Dermis blood vessel endothelial cell (primary cell): ENCODE measurements around the gene PPARD. TPM values are rescaled to one million over a fixed set of nuclear protein-coding genes. Genes with fewer than 3 reads are reported as not detected.
"Not testable (repeated sequence)": the region's sequence is repeated elsewhere in the genome, so short reads cannot be mapped to it uniquely, and the experiment has no call there.

Source experiments
- DNase-seq: peaks from one replicate; pipeline ENCODE4 v3.0.0; 2010
- total RNA-seq: library from RNA; depleted of rRNA; stranded (reverse); fragments of >200 nt; gene quantifications from 2 replicates; pipeline ENCODE4 v1.2.3, GENCODE V29; 2014

PPARD gene
- total RNA-seq, 1 donor from 2014 or later = 9.7 TPM

DNA sequence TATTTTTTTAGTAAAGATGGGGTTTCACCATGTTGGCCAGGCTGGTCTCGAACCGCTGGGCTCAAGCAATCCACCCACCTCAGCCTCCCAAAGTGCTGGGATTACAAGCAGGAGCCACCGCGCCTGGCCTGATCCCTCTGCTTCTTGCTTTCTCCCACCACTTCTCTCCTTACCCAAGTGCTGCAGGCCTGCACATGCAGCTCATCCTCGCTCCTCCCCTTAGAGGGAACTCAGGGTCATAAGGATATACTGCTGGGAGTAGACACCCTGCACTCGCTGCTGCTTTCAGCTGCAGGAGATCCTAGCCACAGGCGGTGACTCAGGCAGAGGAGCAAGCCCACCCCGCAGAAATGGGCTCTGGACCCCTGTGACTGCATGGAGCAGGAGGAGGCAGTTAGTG, 69.7 kb downstream of the PPARD start:
- no peak for DNase-seq

- no peak for DNase-seq
These were observed 71.6 kb downstream of the PPARD start for GRCh38 chr6:35413911-35414310.

- peak; percentile 75 for DNase-seq
These were observed 72.9 kb downstream of the PPARD start for GRCh38 chr6:35415065-35415891.

GRCh38 chr6:35417979-35418661, 75.8 kb downstream of the PPARD start:
- DNase-seq = no peak

- peak; percentile 70 for DNase-seq
These were observed 77.1 kb downstream of the PPARD start for GRCh38 chr6:35419417-35419816.

GRCh38 chr6:35419961-35420360, 77.6 kb downstream of the PPARD start:
- DNase-seq = no peak

- peak; percentile 91 for DNase-seq
These were observed 82.9 kb downstream of the PPARD start for GRCh38 chr6:35425284-35425683.

- peak; percentile 30 for DNase-seq
These were observed 83.7 kb downstream of the PPARD start for GRCh38 chr6:35426074-35426473.

DNA sequence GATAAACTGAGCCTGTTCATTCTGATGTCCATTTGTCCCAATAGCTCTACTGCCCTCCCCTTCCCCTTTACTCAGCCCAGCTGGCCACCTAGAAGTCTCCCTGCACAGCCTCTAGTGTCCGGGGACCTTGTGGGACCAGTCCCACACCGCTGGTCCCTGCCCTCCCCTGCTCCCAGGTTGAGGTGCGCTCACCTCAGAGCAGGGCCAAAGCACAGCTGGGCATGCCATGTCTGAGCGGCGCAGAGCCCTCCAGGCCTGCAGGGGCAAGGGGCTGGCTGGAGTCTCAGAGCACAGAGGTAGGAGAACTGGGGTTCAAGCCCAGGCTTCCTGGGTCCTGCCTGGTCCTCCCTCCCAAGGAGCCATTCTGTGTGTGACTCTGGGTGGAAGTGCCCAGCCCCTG, 85.1 kb downstream of the PPARD start:
- no peak for DNase-seq

DNA sequence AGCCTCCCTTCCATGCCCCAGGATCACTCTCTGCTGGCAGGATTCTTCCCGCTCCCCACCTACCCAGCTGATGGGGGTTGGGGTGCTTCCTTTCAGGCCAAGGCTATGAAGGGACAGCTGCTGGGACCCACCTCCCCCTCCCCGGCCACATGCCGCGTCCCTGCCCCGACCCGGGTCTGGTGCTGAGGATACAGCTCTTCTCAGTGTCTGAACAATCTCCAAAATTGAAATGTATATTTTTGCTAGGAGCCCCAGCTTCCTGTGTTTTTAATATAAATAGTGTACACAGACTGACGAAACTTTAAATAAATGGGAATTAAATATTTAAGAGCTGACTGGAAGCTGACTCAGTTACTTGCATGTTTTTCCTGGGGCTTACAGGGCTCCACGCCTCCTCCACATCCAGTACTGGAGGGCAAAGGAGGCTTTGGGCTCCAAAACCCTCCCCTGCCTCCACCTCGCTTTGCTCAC, 85.5 kb downstream of the PPARD start:
- peak; percentile 36 for DNase-seq

GRCh38 chr6:35428421-35429149, 86.2 kb downstream of the PPARD start:
- DNase-seq = peak; percentile 59

- DNase-seq = no peak
These were observed 87.1 kb downstream of the PPARD start for GRCh38 chr6:35429463-35429862.

GRCh38 chr6:35432291-35432690, 89.9 kb downstream of the PPARD start:
- DNase-seq = no peak

DNA sequence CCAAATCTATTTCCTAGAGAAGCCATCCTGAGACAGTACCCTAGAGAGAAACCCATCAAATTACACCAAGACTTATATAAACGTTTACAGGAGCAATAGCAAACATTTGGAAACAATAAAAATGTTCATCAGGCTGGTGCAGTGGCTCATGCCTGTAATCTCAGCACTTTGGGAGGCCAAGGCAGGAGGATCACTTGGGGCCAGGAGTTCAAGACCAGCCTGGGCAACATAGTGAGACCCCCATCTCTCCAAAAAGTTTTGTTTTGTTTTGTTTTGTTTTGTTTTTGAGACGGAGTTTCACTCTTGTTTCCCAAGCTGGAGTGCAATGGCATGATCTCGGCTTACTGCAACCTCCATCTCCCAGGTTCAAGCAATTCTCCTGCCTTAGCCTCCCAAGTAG, 90.3 kb downstream of the PPARD start:
- DNase-seq = not testable (repeated sequence)

- no peak for DNase-seq
These were observed 92.9 kb downstream of the PPARD start for GRCh38 chr6:35435074-35435837.

DNA sequence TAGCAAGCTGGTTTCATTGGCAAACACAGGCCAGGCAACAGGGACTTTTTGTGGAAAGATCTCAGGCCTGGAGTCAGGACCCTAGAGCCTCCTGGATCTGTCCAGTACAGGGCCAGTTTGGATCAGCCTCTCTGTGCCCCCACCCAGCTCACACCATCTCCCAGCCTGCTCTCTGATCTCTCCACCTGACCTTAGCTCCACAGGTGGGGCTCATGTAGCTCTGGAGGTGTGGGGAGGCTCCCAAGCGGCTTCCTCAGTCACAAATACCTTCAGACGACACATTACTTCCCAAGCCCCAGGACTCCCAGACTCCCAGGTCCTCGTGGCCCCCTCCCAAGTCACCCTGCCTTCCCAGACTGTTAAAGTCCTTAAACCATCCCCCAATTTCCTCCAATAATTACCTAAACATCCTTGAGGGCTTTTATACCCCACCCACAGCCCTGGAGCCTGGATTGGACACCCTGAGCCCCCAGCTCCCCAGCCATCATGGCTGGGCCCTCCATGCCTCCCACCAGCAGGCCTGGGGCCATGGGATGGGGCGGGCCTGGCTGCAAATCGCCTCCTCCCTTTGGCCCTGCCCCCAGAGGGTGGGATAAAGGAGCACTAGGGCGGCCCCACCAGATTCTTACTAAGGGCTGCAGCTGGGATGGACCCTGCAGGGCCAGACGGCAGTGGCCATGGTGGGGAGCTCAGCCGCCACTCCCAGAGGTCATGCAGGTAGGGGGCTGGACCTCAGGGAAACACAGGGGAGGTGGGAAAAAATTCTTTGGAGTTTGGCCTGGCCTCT, 93.9 kb downstream of the PPARD start:
- DNase-seq = no peak

GRCh38 chr6:35438378-35439065, 96.2 kb downstream of the PPARD start:
- not testable (repeated sequence) for DNase-seq

DNA sequence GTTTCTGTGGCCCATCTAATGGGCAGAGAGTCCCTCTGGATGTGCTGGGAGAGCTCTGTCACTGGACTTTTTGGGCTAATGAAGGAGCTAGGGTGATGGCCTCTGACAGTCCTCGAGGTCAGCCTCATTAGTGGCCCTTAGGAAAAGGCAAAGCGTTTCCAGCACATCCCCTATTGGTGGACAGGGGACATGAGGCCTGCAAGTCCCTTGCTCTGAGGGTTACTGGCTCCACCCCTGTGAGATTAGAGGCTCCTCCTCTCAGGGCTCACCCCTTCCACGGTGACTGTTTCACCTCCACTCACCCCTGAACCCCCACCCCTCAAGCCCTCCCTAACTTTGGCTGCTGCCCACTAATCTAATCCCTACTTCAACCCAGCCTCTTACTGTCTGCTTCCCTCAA, 97.0 kb downstream of the PPARD start:
- DNase-seq = no peak

GRCh38 chr6:35441205-35441604, 98.8 kb downstream of the PPARD start:
- DNase-seq = no peak

- DNase-seq = no peak
These were observed 99.3 kb downstream of the PPARD start for GRCh38 chr6:35441642-35442041.

- DNase-seq = no peak
These were observed 100.3 kb downstream of the PPARD start for GRCh38 chr6:35442693-35443092.
